GM18861 (cell line): Measurements from ENCODE around the gene GRK2.
"Not testable (repeated sequence)": the region's sequence is repeated elsewhere in the genome, so short reads cannot be mapped to it uniquely, and the experiment has no call there.

Source experiments
- ATAC-seq: cut with Tn5 transposase; IDR thresholded peaks from one replicate; pipeline ENCODE4 v1.9.1; 2021; ENCODE audit not compliant: unreplicated experiment

Gene GRK2

GRCh38 chr11:67266449-67267187 is at the start of gene GRK2:
TSS of gene GRK2 (plus strand) at chr11:67266473. CDS start at chr11:67266700, 227 bp downstream.
- no peak for ATAC-seq

- ATAC-seq = no peak
These were observed 38.5 kb upstream of the GRK2 start for GRCh38 chr11:67227726-67228125.

- ATAC-seq = no peak
These were observed 35.9 kb upstream of the GRK2 start for GRCh38 chr11:67230406-67230805.

- no peak for ATAC-seq
These were observed 35.4 kb upstream of the GRK2 start for GRCh38 chr11:67230886-67231285.

- ATAC-seq = no peak
These were observed 32.6 kb upstream of the GRK2 start for GRCh38 chr11:67233584-67234190.

- ATAC-seq = not testable (repeated sequence)
These were observed 31.7 kb upstream of the GRK2 start for GRCh38 chr11:67234571-67234970.

GRCh38 chr11:67237574-67237973 is 28.7 kb upstream of the GRK2 start:
- ATAC-seq = no peak

GRCh38 chr11:67238894-67239782 is 27.1 kb upstream of the GRK2 start:
- ATAC-seq = no peak

GRCh38 chr11:67239783-67240575 is 26.3 kb upstream of the GRK2 start:
- ATAC-seq = peak; percentile 70

- ATAC-seq = no peak
These were observed 25.5 kb upstream of the GRK2 start for GRCh38 chr11:67240576-67241389.

- no peak for ATAC-seq
These were observed 23.7 kb upstream of the GRK2 start for GRCh38 chr11:67242548-67242947.

- ATAC-seq = no peak
These were observed 23.2 kb upstream of the GRK2 start for GRCh38 chr11:67243051-67243450.

GRCh38 chr11:67245046-67245445 is 21.2 kb upstream of the GRK2 start:
- no peak for ATAC-seq

- no peak for ATAC-seq
These were observed 18.2 kb upstream of the GRK2 start for GRCh38 chr11:67247946-67248550.

GRCh38 chr11:67248653-67249052 is 17.6 kb upstream of the GRK2 start:
- no peak for ATAC-seq

- ATAC-seq = no peak
These were observed 15.9 kb upstream of the GRK2 start for GRCh38 chr11:67250059-67251043.

- ATAC-seq = no peak
These were observed 14.4 kb upstream of the GRK2 start for GRCh38 chr11:67251841-67252240.

- no peak for ATAC-seq
These were observed 13.4 kb upstream of the GRK2 start for GRCh38 chr11:67252831-67253239.
